ENCODE data around the gene NME5. TPM values are rescaled to one million over a fixed set of nuclear protein-coding genes. Genes with fewer than 3 reads are reported as not detected.
"Not testable (repeated sequence)": the region's sequence is repeated elsewhere in the genome, so short reads cannot be mapped to it uniquely, and the experiment has no call there.

The NME5 gene
- total and polyA plus RNA-seq, 2 of the 8 experiments (the other 6 are each of a cell fraction or from before 2014, with no cell fraction given), result 0.48 to 0.89 TPM

- H3K36me3 ChIP-seq (ENCODE audit: control insufficient read depth in 2 of 4, insufficient read depth in 4 of 4, low read length in 3 of 4), result peaks cover 28 to 46% (median 38%) of the 10 kb centered on the region in 4 experiments
- H3K23ac ChIP-seq (ENCODE audit: insufficient read length); H3K27me3 ChIP-seq (replicated peaks in 1 of 4; ENCODE audit: control insufficient read depth in 3 of 4, extremely low read depth in 1 of 4, insufficient read depth in 3 of 4, low read length in 3 of 4); H3K4me1 ChIP-seq (replicated peaks in 1 of 4; ENCODE audit: control insufficient read depth in 3 of 4, insufficient read depth in 4 of 4, low read length in 3 of 4); H2AK5ac ChIP-seq (ENCODE audit: low read depth, low read length); H4K5ac ChIP-seq (ENCODE audit: insufficient read length, low read depth, low read length); H3K4ac ChIP-seq (replicated peaks; ENCODE audit: insufficient read length, low read depth, low read length); H2AFZ ChIP-seq (ENCODE audit: low read length); H3K27ac ChIP-seq (ENCODE audit: low read depth, low read length); H3K23me2 ChIP-seq (ENCODE audit: low read depth, low read length); POLR2A ChIA-PET (ENCODE audit: partially characterized antibody); H3K79me1 ChIP-seq (ENCODE audit: low read depth, low read length); H4K20me1 ChIP-seq (replicated peaks in 1 of 2; ENCODE audit: control insufficient read depth in 1 of 2, insufficient read depth in 2 of 2, low read length in 2 of 2); H3K4me3 ChIP-seq (ENCODE audit: extremely low read depth in 1 of 4, insufficient read depth in 2 of 4, low read depth in 3 of 4, low read length in 4 of 4); H3K79me2 ChIP-seq (ENCODE audit: control insufficient read depth in 1 of 2, insufficient read depth in 2 of 2, low read length in 2 of 2); H2BK120ac ChIP-seq (replicated peaks; ENCODE audit: low read depth, low read length); H4K91ac ChIP-seq (replicated peaks; ENCODE audit: insufficient read length, low read length); H4K8ac ChIP-seq (ENCODE audit: extremely low read depth, insufficient read depth, low read length); H2BK20ac ChIP-seq (ENCODE audit: low read length); H3K14ac ChIP-seq (ENCODE audit: insufficient read length); H3K4me2 ChIP-seq (ENCODE audit: insufficient read depth in 1 of 2, low read depth in 2 of 2, low read length in 2 of 2); FAIRE-seq; H3K18ac ChIP-seq (ENCODE audit: extremely low read depth, low read length); H3K9me3 ChIP-seq (ENCODE audit: insufficient read depth in 2 of 2, low read depth in 1 of 2, low read length in 1 of 2); H2BK5ac ChIP-seq (ENCODE audit: low read depth, low read length); H2BK15ac ChIP-seq (ENCODE audit: low read length); H3K9ac ChIP-seq (replicated peaks in 1 of 4; ENCODE audit: extremely low read depth in 1 of 4, low read depth in 3 of 4, low read length in 3 of 4); H2BK12ac ChIP-seq (ENCODE audit: low read depth, low read length); DNase-seq (ENCODE audit: low read depth in 1 of 2, low spot score in 2 of 2); H3K56ac ChIP-seq (replicated peaks; ENCODE audit: insufficient read length, low read depth, low read length): not testable (repeated sequence)
- WGBS, 2 experiments (ENCODE audit: extremely low coverage in 1 of 2, insufficient coverage in 1 of 2, insufficient read length in 1 of 2, insufficient replicate concordance in 2 of 2, low coverage in 1 of 2, low lambda C conversion rate in 2 of 2, missing lambda C conversion rate in 1 of 2), result 96% methylated on average over 9 of the region's 9 CpGs; no CpG with 5 or more reads in 1 of the 2 experiments
- CTCF ChIA-PET (ENCODE audit: partially characterized antibody), result interaction anchor here (0.6 kb wide), 1 partner anchor 199 kb away, joined by 3 read pairs; no protein-coding TSS in a partner anchor
Observed at GRCh38 chr5:138155977-138156376, 16.7 kb upstream of the NME5 start.

All from H1 (cell line).